GM19035 (cell line): ENCODE data around the gene C12orf76.
"Not testable (repeated sequence)": the region's sequence is repeated elsewhere in the genome, so short reads cannot be mapped to it uniquely, and the experiment has no call there.

ENCODE experiments used
- ATAC-seq: cut with Tn5 transposase; IDR thresholded peaks from one replicate; pipeline ENCODE4 v1.9.1; 2021; ENCODE audit not compliant: unreplicated experiment

The C12orf76 gene, protein sequence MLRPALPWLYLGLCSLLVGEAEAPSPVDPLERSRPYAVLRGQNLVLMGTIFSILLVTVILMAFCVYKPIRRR

DNA sequence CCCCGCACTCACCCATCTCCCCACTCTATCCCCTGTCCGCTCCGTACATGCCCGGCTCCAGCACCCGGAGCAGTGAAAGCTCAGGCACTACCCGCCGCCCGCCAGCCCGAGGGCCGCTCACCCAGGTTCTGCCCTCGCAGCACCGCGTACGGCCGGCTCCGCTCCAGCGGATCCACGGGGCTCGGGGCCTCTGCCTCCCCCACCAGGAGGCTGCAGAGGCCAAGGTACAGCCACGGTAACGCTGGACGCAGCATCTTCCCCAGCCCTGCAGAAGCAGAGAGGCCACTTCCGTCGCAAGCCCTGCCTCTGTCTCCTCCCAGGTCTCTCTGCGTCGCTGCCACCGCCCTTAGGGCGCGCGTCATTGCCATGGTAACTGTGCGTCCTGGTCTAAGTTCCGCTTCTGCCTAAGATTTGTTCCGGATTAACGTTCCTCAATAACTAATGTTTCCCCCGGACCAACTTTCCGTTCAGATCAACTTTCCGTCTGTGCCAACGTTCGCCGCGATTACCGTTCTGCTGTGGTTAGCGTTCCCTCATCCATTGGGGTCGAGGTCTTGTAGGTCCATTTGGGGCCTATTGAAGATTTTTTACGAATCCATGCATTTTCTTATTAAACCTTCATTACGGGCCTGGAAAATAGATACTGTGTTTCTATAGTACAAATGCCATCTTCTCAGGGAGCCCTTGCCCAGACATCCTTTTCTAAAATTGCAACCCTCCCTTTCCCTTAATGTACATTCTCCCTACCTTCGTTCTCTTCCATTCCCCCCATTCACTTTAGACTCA is at the start of gene C12orf76:
Gene C12orf76, minus strand, starts transcription at position 281 of the 786 bp plus-strand sequence. Its CDS starts 27 bp downstream, at position 254.
- peak; percentile 96 for ATAC-seq

DNA sequence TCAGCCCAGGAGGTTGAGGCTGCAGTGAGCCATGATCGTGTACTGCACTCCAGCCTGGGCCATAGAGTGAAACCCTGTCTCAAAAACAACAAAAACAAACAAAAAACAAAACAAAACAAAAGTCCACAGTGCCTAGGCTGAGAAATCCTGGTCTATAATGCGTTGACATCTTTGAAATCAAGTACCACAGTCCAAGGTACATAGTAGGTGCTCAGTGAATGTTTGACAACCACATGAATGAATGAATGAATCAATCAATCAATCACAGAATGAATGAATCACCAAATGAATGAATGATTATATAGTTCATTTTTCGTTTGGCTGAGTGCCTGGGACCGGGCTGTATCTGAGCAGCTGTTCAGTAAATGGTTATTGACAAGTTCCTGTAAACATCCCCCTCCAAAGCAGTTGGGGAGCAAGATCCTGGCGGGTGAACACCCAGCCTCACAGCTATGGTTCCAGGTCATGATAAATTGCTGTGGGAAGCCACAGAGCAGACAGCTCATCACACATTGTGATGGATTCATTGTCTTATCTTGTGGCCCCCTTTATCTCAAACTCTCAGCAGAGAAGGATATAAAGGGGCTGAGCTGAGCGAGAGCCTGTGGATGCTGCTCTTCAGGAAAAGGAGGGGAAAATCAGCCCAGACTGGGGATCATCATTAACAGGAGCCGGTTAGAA is 45.4 kb upstream of the C12orf76 start:
- no peak for ATAC-seq

DNA sequence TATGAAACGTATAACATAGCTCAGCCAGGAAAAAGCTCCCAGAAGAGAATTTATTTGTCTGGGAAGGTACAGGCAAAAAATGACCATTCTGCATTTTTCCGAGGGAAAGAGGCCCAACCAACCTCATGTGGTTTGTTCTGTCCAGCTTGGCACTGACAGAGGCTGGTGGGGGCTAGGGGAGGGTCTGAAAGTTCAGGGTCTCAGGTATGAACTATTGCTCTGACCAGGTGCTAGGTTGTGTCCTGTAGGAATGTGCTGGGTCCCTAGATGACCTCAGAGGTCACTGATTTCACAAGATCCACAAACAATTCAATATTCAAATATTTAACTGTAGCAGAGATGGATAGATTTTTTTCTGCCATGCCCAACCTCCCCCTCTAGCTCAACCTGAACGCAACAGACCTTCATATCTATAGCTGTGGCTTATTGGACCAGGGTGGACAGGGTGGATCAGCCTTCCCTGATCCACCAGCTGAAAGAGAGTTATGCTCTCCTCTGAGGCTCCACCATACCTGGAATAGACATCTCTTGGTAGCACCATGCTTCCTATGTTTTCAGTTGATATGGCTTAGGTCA is 42.9 kb upstream of the C12orf76 start:
- no peak for ATAC-seq

DNA sequence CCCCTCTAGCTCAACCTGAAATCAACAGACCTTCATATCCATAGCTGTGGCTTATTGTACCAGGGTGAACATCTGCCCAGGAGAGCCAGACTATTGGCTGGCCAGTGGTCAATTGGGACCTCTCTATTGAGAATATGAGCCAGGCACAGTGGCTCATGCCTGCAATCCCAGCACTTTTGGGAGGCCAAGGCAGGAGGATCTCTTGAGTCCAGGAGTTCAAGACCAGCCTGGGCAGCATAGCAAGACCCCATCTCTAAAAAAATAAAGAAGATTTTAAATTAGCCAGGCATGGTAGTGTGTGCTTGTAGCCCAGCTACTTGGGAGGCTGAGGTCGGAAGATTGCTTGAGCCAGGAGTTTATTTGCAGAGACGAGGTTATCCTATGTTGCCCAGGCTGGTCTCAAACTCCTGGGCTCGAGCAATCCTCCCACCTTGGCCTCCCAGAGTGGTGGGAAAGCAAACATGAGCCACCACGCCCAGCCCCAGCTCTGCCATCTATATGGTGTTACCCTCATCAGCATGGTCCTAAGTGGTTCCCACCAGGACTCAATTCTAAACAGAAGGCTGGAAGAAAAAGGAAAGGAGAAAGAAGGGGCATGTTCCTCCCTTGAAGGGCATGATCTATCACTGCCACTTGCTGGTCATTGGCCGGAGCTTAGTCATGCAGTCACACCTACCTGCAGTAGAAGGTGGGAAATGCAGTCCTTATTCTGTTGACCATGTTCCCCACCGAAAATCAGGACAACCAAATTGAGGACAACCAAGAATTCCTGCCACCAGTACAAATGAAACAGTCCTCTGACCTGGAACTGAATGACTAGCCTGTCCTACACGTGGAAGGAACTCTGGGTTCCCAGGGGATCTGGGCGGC is 42.2 kb upstream of the C12orf76 start:
- ATAC-seq = no peak

DNA sequence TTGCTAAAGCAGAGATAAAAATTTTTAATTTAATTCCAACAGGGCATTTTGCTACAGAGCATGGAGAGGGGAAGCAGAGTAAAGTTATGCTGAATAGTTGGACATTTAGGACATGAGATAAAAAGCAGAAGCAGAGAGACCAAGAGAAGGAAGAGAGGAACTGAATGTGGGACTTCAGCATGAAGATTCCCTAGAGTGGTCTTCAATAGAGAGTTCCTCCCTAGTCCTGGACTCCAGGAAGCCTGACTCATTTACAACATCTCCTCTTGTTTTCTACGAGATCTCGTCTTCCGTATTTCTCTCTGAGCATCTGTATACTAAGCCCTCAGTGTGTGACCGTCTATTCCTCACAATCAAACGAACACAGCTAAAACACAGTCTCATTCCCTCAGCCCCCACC is 40.6 kb upstream of the C12orf76 start:
- no peak for ATAC-seq

DNA sequence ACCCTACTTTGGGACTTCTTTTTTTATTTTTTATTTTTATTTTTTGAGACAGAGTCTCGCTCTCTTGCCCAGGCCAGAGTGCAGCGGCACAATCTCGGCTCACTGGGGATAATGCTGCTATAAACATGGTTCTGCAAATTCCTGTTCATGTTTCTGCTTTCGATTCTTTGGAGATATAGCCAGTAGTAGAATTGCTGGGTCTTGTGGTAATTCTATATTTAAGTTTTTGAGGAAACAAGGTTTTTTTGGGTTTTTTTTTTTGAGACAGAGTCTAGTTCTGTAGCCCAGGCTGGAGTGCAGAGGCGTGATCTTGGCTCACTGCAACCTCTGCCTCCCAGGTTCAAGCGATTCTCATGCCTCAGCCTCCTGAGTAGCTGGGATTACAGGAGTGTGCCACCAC is 39.9 kb upstream of the C12orf76 start:
- ATAC-seq = not testable (repeated sequence)

DNA sequence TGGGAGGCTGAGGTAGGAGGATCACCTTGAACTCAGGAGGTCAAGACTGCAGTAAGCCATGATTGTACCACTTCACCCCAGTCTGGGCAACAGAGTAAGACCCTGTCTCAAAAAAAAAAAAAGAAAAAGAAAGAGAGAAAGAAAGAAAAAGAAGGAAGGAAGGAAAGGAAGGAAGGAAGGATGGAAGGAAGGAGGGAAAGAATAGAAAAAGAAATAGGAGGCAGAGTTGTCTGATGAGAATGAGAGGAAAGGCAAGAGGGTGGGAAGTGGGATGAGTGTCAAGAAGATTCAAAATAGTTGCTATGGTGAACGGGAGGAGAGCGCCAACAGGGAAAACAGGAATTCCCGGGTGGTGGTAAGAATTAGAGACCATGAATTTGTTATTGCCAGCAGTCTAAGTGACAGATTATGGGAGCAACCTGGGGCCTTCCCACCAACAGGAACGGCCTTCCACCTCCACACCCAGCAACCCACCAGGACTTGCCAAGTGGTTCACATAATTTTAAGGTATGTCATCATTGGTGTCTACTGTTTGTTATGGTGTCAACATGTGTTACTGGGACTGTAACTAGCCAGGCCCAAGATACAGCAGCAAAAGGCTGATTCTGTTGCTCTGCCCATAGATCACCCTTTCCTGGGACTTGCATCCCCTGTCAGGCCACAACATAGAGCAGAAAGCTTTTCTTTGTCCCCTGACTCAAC is 36.1 kb upstream of the C12orf76 start:
- no peak for ATAC-seq

DNA sequence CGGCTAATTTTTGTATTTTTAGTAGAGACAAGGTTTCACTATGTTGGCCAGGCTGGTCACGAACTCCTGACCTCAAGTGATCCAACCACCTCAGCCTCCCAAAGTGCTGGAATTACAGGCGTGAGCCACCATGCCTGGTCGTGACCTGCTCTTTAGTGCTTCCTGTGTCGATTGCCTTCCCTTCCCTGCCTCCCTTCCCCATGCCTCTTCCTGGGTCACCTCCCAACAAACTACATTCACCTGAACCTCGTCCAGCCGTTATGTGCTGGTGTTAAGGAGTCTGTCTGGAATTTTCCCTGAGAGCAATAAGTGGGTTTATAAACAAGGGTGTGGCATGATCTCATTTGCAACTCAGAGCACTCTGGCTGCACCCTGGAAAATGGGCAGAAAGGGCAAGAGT is 32.1 kb upstream of the C12orf76 start:
- no peak for ATAC-seq

DNA sequence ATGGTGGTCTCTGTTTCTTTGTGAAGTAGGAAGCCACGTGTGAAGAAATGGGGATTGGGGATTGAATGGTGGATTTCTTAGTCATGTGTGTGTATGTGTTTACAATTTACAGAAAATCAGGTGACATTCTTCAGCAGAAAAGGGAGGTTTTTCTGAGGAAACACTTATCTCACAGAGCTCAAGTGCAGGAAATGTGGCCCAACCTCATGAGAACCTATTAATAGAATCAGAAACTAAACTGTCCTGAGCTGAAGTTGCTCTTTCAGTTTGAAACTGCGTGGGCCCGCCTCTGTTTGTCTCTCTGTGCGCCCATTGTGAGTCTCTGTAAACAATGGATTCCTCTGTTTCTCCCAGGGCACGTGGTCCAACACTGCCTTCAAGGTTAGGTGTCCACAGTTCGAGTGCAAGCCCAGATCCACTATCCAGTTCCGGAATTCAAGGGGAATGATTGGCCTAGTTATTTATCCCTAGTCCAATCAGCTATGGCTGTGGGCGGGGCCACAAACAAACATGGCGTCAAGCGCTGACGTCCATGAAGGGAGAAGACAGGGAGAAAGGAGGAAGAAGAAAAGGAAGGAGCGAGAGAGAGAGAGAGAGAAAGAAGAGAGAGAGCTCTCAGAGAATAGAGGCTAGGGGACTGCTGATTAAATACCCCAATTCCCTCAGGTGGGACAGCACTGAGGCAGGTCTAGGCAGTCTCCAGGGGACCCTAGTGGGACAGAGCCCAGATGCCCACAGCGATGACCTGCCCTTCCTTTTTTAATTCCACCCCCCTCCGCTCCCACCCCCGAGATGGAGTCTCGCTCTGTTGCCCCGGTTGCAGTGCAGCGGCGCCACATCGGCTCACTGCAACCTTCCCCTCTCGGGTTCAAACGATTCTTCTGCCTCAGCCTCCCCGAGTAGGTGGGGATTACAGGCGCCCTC is 31.4 kb upstream of the C12orf76 start:
- ATAC-seq = peak; percentile 86

DNA sequence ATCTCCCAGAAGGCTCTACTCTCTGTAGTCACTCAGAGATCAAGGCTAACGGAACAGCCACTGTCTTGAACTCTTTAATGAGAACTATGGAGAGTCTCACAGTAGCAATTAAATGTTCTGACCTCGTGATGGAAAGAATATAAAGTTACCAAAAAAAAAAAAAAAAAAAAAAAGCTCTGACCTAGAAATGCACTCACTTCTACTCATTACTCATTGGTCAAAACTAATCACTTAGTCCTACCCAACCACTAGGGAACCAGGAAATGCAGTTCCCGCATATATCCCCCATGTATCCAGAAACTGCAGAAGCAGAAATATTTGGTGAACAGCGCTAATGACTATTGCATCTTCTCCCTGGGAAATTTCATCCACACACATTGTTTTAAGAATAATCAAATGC is 29.5 kb upstream of the C12orf76 start:
- ATAC-seq = no peak

DNA sequence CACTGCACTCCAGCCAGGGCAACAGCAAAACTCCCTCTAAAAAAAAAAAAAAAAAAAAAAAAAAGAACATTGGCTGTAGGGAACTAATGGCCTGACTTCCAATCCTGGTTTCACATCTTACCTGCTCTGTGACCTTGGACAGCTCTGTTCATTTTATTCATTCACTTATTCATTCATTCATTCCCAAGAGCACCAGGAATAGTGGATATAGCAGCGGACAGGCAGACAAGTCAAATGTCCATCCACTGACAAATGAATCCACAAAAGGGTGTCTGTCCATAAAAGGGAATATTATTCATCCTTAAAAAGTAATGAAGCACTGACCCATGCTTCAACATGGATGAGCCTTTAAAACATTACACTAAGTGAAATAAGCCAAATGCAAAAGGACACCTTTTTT is 27.6 kb upstream of the C12orf76 start:
- ATAC-seq = no peak

DNA sequence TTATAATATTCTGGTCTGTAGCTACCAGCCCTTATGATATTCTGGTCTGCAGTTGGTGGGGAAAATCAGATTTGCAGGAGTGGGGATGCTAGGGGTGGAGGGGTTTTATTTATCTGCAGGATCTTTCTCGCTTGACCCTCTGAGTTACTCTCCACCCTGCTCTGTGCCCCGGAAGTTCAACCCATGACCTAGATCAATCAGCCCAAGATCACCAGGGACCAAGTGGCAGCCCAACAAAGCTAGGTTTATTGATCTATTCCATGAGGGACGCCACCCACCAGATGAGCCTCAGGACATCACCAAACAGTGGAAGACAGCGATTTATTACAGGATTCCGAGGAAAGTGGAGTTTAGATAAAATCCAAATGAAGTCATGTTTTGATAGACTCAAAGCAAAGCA is 25.8 kb upstream of the C12orf76 start:
- ATAC-seq = no peak

DNA sequence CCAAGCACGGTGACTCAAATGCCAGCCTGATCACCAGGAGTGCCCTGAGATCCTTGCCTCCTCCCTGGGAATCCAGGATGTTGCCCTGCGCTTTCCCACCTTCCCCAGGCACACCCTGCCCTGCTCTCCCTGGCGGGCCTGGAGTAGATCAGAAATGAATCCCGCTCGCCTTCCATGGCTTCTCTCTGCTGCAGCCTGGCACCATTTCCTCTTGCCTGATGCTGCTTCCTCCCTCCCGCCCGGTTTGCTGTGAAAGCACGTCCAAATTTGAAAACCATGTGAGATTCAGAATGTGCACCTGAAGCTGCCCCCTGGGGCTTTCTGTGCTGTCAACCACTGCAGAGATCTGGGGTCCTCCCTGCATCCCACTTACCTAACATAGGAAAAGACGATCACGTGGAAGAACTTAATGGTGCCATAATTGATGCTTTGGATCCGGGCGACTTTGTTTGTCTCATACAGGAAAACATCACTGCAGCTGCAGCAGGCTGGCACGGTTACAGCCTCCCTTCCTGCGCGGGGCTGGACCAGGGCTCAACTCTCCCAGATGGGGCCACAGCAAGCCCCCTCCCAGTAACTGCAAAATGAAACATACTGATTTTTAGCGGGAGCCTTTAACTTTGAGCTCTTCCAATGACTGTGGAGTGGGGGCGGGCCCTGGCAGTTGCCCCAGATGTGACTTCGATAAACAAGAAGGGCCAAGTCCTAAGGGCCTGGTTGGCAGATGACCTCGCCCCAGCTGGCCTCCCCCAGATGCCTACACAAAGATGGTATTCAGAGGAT is 24.9 kb upstream of the C12orf76 start:
- no peak for ATAC-seq

DNA sequence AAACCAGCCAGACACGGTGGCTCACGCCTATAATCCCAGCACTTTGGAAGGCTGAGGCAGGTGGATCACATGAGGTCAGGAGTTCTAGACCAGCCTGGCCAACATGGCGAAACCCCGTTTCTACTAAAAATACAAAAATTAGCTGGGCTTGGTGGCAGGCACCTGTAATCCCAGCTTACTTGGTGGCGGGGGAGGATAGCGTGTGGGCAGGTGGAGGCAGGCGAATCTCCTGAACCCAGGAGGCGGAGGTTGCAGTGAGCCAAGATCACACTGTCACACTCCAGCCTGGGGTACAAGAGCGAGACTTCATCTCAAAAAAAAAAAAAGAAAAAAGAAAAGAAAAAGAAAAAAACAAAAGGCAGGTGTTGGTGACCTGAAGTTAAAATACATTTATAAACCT is 24.3 kb upstream of the C12orf76 start:
- not testable (repeated sequence) for ATAC-seq

DNA sequence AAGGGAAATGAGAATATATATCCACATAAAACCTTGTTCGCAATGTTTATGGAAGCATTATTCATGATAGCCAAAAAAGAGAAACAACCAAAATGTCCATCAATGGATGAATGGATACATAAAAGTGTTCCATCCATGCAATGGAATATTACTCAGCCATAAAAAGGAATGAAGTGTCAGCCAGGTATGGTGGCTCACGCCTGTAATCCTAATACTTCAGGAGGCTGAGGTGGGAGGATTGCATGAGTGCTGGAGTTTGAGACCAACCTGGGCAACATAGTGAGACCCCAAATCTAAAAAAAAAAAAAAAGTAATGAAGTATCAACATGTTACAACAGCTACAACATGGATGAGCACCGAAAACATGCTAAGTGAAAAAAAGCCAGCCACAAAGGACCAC is 23.6 kb upstream of the C12orf76 start:
- no peak for ATAC-seq

DNA sequence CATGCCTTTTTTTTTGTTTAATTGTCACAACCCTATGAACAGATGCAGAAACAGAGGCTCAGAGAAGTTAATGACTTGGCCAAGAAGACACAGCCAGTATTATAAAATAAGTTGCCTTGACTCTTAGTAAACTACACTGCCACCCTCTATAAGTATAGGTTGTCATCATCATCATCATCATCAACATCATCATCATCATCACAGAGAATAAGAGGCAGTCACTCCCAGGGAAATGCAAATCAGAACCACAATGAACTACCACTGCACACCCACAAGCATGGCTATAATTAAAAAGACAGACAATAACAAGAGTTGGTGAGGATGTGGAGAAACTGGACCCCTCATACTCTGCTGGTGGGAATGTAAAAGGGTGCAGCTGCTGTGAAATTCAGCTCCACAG is 23.2 kb upstream of the C12orf76 start:
- ATAC-seq = no peak

DNA sequence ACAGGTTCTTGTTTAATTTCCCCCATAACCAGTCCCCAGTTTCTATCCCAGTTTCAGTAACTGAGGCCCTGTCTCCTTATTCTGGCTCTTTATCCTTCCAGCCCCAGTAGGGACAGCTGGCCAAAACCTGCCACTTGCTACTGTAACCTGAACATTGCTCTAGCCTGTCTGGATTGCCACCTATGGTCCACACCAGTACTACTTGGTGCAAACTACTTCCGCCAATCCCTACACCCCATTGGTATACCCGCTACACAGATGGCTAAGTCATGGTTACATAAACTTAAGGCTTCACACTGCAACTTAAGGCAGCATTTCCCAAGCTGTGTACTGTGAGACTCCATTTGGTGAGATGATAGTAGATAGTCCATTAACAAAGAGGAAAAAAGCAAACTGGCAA is 20.3 kb upstream of the C12orf76 start:
- no peak for ATAC-seq

DNA sequence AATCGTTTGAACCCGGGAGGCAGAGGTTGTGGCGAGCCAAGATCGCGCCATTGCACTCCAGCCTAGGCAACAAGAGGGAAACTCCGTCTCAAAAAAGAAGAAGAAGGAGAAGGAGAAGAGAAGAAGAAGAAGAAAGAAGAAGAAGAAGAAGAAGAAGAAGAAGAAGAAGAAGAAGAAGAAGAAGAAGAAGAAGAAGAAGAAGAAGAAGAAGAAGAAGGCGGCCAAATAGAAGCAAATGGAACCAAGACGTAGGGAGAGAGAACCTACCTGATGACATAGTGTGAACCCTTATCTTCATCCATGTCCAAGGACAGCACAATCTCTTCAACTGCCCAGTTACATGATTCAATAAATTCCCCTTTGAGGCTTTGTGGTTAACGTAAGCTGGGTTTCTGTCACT is 19.8 kb upstream of the C12orf76 start:
- ATAC-seq = not testable (repeated sequence)

DNA sequence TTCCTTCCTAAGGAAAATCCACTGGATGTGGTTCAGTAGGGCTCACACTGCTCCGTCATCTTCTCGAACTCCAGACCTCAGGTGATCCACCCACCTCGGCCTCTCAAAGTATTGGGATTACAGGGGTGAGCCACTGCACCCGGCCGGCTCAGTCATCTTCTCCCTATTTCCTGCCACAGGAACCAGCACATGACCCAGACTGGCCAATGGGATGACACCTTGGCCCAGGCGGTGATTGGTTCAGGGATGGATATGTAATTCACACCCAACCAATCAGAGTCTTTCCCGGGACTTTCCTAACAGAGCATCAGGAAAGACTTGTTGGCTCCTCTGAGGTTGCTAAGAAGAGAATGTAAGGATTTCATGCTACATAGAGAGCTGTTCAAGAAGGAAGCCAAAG is 19.2 kb upstream of the C12orf76 start:
- ATAC-seq = no peak
